Fibroblast of lung (primary cell): ENCODE measurements around the gene STOX2. TPM values are rescaled to one million over a fixed set of nuclear protein-coding genes. Genes with fewer than 3 reads are reported as not detected.

Source experiments
- DNase-seq, 2 donors: peaks; one replicate each; pipeline versions ENCODE4 v3.0.0 to v3.0.0-alpha.2; 2010; ENCODE audit warnings: low read depth in 2 of 2
- H2AFZ ChIP-seq: 2 replicates; pipeline ENCODE4 v1.5.1; 2012; ENCODE audit warnings: low read length, control low read depth, inconsistent platforms
- H3K27ac ChIP-seq: 2 replicates; pipeline ENCODE4 v1.5.1; 2011; ENCODE audit warnings: low read length, control low read depth; ENCODE audit not compliant: insufficient read depth
- H3K27me3 ChIP-seq: 2 replicates; pipeline ENCODE4 v1.5.1; 2011; ENCODE audit warnings: mild to moderate bottlenecking, low read length; ENCODE audit not compliant: control insufficient read depth, insufficient read depth
- H3K36me3 ChIP-seq: 2 replicates; pipeline ENCODE4 v1.5.1; 2011; ENCODE audit warnings: low read length; ENCODE audit not compliant: control insufficient read depth, insufficient read depth
- H3K4me1 ChIP-seq: 2 replicates; pipeline ENCODE4 v1.5.1; 2011; ENCODE audit warnings: low read length; ENCODE audit not compliant: control insufficient read depth, insufficient read depth; ENCODE audit errors: extremely low read depth
- H3K4me2 ChIP-seq: 2 replicates; pipeline ENCODE4 v1.5.1; 2011; ENCODE audit warnings: low read length, control low read depth; ENCODE audit not compliant: insufficient read depth; ENCODE audit errors: extremely low read depth
- H3K4me3 ChIP-seq, 4 experiments: fragments of 200-600 bp in 1 of 4; sonication (generic) in 1 of 4; replicated peaks in 1 of 4; 2 replicates each; pipeline ENCODE4 v1.5.1; 2011 to 2016; ENCODE audit warnings: low read length in 4 of 4, low read depth in 3 of 4, mild to moderate bottlenecking in 3 of 4, control low read depth in 2 of 4, inconsistent platforms in 1 of 4, mixed read lengths in 1 of 4; ENCODE audit not compliant: insufficient read depth in 1 of 4; ENCODE audit errors: control extremely low read depth in 1 of 4
- H3K79me2 ChIP-seq: 2 replicates; pipeline ENCODE4 v1.5.1; 2012; ENCODE audit warnings: mild to moderate bottlenecking, low read length, inconsistent platforms; ENCODE audit not compliant: control insufficient read depth, insufficient read depth
- H3K9ac ChIP-seq: 2 replicates; pipeline ENCODE4 v1.5.1; 2011; ENCODE audit warnings: mild to moderate bottlenecking, low read length, control low read depth; ENCODE audit not compliant: insufficient read depth
- H3K9me3 ChIP-seq: 2 replicates; pipeline ENCODE4 v1.5.1; 2012; ENCODE audit warnings: low read depth, low read length; ENCODE audit not compliant: control insufficient read depth, insufficient read depth
- H4K20me1 ChIP-seq: 2 replicates; pipeline ENCODE4 v1.5.1; 2011; ENCODE audit warnings: low read length; ENCODE audit not compliant: control insufficient read depth, insufficient read depth; ENCODE audit errors: extremely low read depth
- CTCF ChIP-seq, 2 donors: IDR thresholded peaks in 1 of 2; conservative IDR thresholded peaks in 1 of 2; 1 replicate in 1 of 2; 2 replicates in 1 of 2; pipeline ENCODE4 v1.5.1; 2011 to 2012; ENCODE audit warnings: low read length in 2 of 2, control low read depth in 1 of 2, inconsistent platforms in 1 of 2, low read depth in 1 of 2, mild to moderate bottlenecking in 1 of 2
- EZH2 ChIP-seq: IDR thresholded peaks from 2 replicates; pipeline ENCODE4 v1.5.1; 2012; ENCODE audit warnings: low read length, control low read depth, mild to moderate bottlenecking; ENCODE audit errors: missing control alignments
- polyA plus RNA-seq, 2 donors: library from polyadenylated mRNA; depleted of rRNA in 1 of 2; stranded (reverse) in 1 of 2; unstranded in 1 of 2; fragments of >200 nt; gene quantifications; 2 replicates each; pipeline ENCODE4 v1.2.1, GENCODE V29; 2011 to 2012; ENCODE audit warnings: missing spikeins in 1 of 2
- total RNA-seq: library from RNA; depleted of rRNA; stranded (reverse); fragments of >200 nt; gene quantifications from 2 replicates; pipeline ENCODE4 v1.2.1, GENCODE V29; 2014

Gene STOX2
- total and polyA plus RNA-seq, 2 donors (not counting 1 experiment from before 2014, with no cell fraction given), result 0.66 to 3.3 TPM

- Histone ChIP-seq H3K9me3 (no peaks in the 10 kb centered on the region), H2AFZ (no peak overlapping the region), H3K36me3 (no peaks in the 10 kb centered on the region), H3K27me3 (no peaks in the 10 kb centered on the region), H3K79me2 (no peaks in the 10 kb centered on the region), H3K4me2 (no peak overlapping the region), H3K4me1 (no peaks in the 10 kb centered on the region), H3K27ac (no peak overlapping the region), H4K20me1 (no peaks in the 10 kb centered on the region), H3K4me3 (no peak overlapping the region), H3K9ac (no peak overlapping the region)
- no peak for TF ChIP-seq CTCF (conservative IDR thresholded peaks at IDR 0.05 in 1 of 2, IDR thresholded peaks at IDR 0.05 in 1 of 2; ENCODE audit: low read depth in 1 of 2, low read length in 2 of 2)
- TF ChIP-seq EZH2, result no peak
- DNase-seq, result no peak
These were observed 148.3 kb downstream of the STOX2 start for GRCh38 chr4:184053434-184053833.

DNA sequence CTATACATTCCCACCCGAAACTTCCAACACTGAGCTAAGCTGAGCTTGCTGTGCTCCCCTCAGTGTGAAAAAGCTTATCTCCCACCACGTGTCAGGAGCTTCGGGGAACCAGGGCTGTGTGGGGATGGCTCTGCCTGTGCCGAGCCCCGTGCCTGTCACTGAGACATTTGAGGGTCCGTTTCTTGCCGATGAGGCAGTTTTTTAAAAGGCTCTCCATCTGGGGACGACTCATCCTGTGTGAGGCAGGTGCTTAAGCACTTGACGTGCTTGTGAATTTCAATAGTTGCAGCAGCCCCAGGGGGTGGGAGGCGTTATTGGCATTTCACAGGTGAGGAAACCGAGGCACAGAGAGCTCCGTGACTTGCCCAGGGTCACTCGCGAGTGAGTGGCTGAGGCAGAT, 151.8 kb downstream of the STOX2 start:
- Histone ChIP-seq H2AFZ (no peak overlapping the region), H3K36me3 (no peaks in the 10 kb centered on the region), H3K9me3 (no peaks in the 10 kb centered on the region), H3K4me1 (no peaks in the 10 kb centered on the region), H3K79me2 (no peaks in the 10 kb centered on the region), H3K27me3 (no peaks in the 10 kb centered on the region), H3K9ac (no peak overlapping the region), H3K4me2 (no peak overlapping the region), H3K27ac (no peak overlapping the region), H3K4me3 (no peak overlapping the region), H4K20me1 (no peaks in the 10 kb centered on the region)
- DNase-seq, result no peak
- TF ChIP-seq EZH2 (no peak), CTCF (conservative IDR thresholded peaks at IDR 0.05 in 1 of 2, IDR thresholded peaks at IDR 0.05 in 1 of 2; ENCODE audit: low read depth in 1 of 2, low read length in 2 of 2) (no peak)

DNA sequence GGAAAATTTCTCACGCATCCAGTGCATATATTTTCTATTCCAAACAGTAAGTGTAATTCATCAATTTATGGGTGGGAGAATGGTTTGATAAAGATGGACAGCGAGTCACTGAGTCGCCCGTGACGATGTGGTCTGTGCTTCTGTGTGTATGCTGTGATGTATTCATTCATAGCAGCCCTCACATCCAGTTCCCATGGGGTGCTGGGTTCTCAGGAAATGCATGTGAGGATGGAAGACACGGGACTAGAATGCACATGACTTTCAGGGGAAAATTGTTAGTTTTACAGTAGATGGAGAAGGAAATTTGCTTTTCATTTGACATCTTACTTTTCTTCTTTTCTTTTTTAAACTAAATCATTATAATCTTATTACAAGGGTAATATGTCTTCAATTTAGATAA, 152.9 kb downstream of the STOX2 start:
- H4K20me1 ChIP-seq, result no peaks in the 10 kb centered on the region
- H3K4me1 ChIP-seq, result no peaks in the 10 kb centered on the region
- TF ChIP-seq EZH2 (no peak), CTCF (conservative IDR thresholded peaks at IDR 0.05 in 1 of 2, IDR thresholded peaks at IDR 0.05 in 1 of 2; ENCODE audit: low read depth in 1 of 2, low read length in 2 of 2) (no peak)
- no peak overlapping the region for H3K27ac ChIP-seq
- H3K9ac ChIP-seq, result no peak overlapping the region
- no peaks in the 10 kb centered on the region for H3K9me3 ChIP-seq
- H3K4me3 ChIP-seq, result no peak overlapping the region
- no peak overlapping the region for H2AFZ ChIP-seq
- no peak overlapping the region for H3K4me2 ChIP-seq
- H3K27me3 ChIP-seq, result no peaks in the 10 kb centered on the region
- no peaks in the 10 kb centered on the region for H3K79me2 ChIP-seq
- no peak for DNase-seq
- H3K36me3 ChIP-seq, result no peaks in the 10 kb centered on the region
